Pancreas (tissue), 10 donors: ENCODE results near the gene PTGIS. TPM values are rescaled to one million over a fixed set of nuclear protein-coding genes. Genes with fewer than 3 reads are reported as not detected.
A peak's percentile ranks its signal among the peaks of the same experiment; 100 is the strongest.
"Not testable (repeated sequence)": the region's sequence is repeated elsewhere in the genome, so short reads cannot be mapped to it uniquely, and the experiment has no call there.

Experiments used
- ATAC-seq, 4 donors: fragments of 200-7000 bp; cut with Tn5 transposase; one replicate each; pipeline versions ENCODE4 v1.8.0 to v1.9.1; 2020; ENCODE audit warnings: mild to moderate bottlenecking in 4 of 4, moderate library complexity in 4 of 4
- DNase-seq, 6 donors: peaks; one replicate each; pipeline ENCODE4 v3.0.0-alpha.2; 2020
- FAIRE-seq: peaks from 2 replicates; lab custom pipeline; 2012; peaks lifted over from hg19 to GRCh38; lab: Jason Lieb, UNC
- H3K27ac ChIP-seq, 4 donors: fragments of 200-600 bp; sonication (generic); 1 replicate in 3 of 4; 2 replicates in 1 of 4; pipeline versions ENCODE4 v1.5.0 to v1.8.0; 2020
- H3K27me3 ChIP-seq, 4 donors: fragments of 200-600 bp; one replicate each; pipeline ENCODE4 v1.8.0; 2021
- H3K36me3 ChIP-seq, 3 donors: fragments of 200-600 bp; sonication (generic) in 1 of 3; one replicate each; pipeline versions ENCODE4 v1.5.0 to v1.8.0; 2020 to 2021
- H3K4me1 ChIP-seq, 3 donors: fragments of 200-600 bp; one replicate each; pipeline ENCODE4 v1.8.0; 2021
- H3K4me3 ChIP-seq, 4 donors: fragments of 200-600 bp; sonication (generic) in 2 of 4; one replicate each; pipeline versions ENCODE4 v1.5.0 to v1.8.0; 2020 to 2021
- H3K9me3 ChIP-seq, 4 donors: fragments of 200-600 bp; one replicate each; pipeline ENCODE4 v1.8.0; 2021
- WGBS, 2 donors: extraction: QIAGEN DNeasy Blood & Tissue Kit; methylation state at CpG; one replicate each; pipeline ENCODE4 v1.1.7; 2013; 5-methylcytosine and 5-hydroxymethylcytosine counted together
- intact Hi-C, 3 donors: fragments of 100-400 bp; cut with DNase I; formaldehyde crosslinking; loops; one replicate each; pipeline versions ENCODE4 v1.11.1 to v1.14.2; 2022
- polyA plus RNA-seq, 2 donors: library from polyadenylated mRNA; stranded (reverse); fragments of 200-250 nt; gene quantifications; one replicate each; pipeline ENCODE4 v1.2.3, GENCODE V29; 2013
- total RNA-seq, 6 donors: library from RNA; stranded (reverse); fragmentation: NEBNext Ultra II Directional in 4 of 6; extraction: Animal tissue kit (Norgen Biotek cat#: 25700) in 4 of 6; gene quantifications; one replicate each; pipeline versions ENCODE4 v1.2.1 to v1.2.4, GENCODE V29; 2021 to 2023
- TF ChIP-seq, protein P1 (sequence below), 4 donors: fragments of 200-600 bp; sonication (generic) in 3 of 4; IDR thresholded peaks; one replicate each; pipeline versions ENCODE4 v1.5.0 to v1.8.0; 2021; ENCODE audit warnings: antibody characterized with exemption in 4 of 4
- donor health status: healthy with polysubstance abuse.
- donor health status: DM: no; HTN: no; CAD: no; lungs with moderate emphysema.
- donor health status: DM: no; HTN: no; CAD: no.
- donor health status: control.
- donor health status: control.
- donor health status: Bipolar disorder and iron deficiency.
- donor health status: DM: yes; HTN: yes; CAD: no.
- donor health status: DM: no; HTN: no; CAD: no.
- donor health status: DM: no; HTN: no; CAD: no.
- donor health status: DM: yes; HTN: yes; CAD: no.

PTGIS gene
- total and polyA plus RNA-seq, 8 donors: 1.2 to 16.2 (median 2.9) TPM

DNA sequence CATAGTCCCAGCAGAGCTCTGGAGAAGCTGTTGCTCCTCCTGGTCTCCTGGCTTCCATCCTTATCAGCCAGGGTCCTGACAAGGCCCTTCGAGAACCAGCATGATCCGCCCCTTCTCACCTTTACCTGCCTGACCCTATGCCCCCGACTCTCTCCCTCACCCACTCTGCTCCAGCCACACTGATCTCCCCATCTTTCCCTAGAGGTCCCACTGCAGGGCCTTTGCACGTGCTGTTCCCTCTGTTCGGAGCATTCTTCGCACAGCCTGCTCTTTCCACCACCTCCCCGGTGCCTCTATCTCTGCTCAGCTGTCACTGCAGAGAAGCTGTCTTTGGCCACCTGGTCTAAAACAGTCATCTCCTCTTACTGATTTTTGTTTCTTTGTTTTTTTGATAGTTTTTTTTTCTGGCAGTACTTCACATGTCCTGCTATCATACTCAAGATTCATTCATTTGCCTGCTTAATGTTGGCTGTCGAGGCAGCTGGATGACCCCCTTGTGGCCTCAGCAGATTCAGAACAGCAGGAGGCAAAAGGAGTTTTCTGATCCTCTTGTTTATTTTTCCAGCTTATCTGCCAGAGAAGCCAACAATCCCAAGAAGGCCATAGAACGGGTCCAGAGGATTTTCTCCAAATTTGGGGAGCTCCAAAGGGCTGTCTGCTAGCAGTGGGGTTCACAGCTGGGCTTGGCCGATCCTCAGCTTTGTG, 1.6 kb upstream of the PTGIS start:
- TF ChIP-seq, protein P1, sequence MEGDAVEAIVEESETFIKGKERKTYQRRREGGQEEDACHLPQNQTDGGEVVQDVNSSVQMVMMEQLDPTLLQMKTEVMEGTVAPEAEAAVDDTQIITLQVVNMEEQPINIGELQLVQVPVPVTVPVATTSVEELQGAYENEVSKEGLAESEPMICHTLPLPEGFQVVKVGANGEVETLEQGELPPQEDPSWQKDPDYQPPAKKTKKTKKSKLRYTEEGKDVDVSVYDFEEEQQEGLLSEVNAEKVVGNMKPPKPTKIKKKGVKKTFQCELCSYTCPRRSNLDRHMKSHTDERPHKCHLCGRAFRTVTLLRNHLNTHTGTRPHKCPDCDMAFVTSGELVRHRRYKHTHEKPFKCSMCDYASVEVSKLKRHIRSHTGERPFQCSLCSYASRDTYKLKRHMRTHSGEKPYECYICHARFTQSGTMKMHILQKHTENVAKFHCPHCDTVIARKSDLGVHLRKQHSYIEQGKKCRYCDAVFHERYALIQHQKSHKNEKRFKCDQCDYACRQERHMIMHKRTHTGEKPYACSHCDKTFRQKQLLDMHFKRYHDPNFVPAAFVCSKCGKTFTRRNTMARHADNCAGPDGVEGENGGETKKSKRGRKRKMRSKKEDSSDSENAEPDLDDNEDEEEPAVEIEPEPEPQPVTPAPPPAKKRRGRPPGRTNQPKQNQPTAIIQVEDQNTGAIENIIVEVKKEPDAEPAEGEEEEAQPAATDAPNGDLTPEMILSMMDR (IDR thresholded peaks at IDR 0.05): no peak
- H3K4me1 ChIP-seq: peaks cover 0 to 3% (median 0%) of the 10 kb centered on the region in 3 donors
- no peak for FAIRE-seq
- intact Hi-C loops: no loop called here
- H3K27me3 ChIP-seq: peaks cover 0 to 6% (median 0%) of the 10 kb centered on the region in 4 donors
- H3K4me3 ChIP-seq: no peak overlapping the region
- WGBS, 2 donors: 65 to 66% methylated on average over 10 of the region's 10 CpGs
- no peaks in the 10 kb centered on the region for H3K36me3 ChIP-seq
- peak in 1 of 6 donors; percentile 7 for DNase-seq
- H3K27ac ChIP-seq: no peak overlapping the region
- ATAC-seq: no peak
- no peaks in the 10 kb centered on the region for H3K9me3 ChIP-seq

DNA sequence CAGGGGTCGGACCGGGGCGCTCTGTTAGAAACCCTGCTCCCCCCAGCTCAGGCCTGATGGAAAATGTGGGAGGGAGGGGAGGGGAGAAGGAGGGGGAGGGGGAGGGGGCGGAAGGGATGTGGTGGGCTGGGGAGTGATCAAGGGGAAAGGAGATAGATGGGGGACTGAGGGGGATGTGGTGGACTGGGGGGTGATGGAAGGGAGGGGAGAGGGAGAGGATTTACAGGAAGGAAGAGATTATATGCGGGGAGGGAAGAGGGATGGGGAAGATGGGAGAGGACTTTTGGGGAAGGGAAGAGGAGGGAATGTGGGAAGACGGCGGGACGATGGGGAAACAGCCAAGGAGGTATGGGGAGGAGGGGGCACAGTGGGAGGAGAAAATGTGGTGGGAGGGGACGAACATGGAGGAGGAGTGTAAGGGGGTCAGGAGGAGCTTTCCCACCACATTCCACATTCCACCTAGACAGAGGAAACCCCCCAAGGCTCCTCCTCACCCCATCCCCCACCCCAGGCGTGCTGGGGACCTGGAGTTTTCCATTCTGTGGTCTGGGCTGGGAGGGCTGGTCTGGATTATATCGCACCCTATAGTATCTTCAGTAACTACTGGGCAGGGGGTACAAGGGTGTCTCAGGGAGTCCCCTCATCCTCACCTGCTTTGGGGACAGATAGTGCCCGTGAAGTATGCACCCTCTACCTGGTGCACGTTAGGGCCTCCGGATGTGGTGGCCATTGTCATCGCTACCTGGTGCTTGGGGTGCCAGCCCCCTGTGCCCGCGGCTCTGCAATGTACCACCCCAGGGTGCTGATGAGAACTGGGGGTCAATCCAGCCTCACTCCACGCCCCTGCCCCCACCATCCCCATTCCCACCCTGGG, 578 bp upstream of the PTGIS start:
- no peak overlapping the region for H3K27ac ChIP-seq
- ATAC-seq: peak in 1 of 4 donors; percentile 39
- TF ChIP-seq, protein P1 (IDR thresholded peaks at IDR 0.05): no peak
- intact Hi-C loops: no loop called here
- H3K9me3 ChIP-seq: no peaks in the 10 kb centered on the region
- H3K4me1 ChIP-seq: peaks cover 0 to 3% (median 0%) of the 10 kb centered on the region in 3 donors
- no peak for FAIRE-seq
- no peak for DNase-seq
- H3K36me3 ChIP-seq: no peaks in the 10 kb centered on the region
- H3K4me3 ChIP-seq: peak overlapping the region in 1 of 4 donors; percentile 44
- WGBS, 2 donors: 37 to 54% methylated on average over 15 to 18 of the region's 18 CpGs
- peaks cover 0 to 6% (median 0%) of the 10 kb centered on the region in 4 donors for H3K27me3 ChIP-seq

DNA sequence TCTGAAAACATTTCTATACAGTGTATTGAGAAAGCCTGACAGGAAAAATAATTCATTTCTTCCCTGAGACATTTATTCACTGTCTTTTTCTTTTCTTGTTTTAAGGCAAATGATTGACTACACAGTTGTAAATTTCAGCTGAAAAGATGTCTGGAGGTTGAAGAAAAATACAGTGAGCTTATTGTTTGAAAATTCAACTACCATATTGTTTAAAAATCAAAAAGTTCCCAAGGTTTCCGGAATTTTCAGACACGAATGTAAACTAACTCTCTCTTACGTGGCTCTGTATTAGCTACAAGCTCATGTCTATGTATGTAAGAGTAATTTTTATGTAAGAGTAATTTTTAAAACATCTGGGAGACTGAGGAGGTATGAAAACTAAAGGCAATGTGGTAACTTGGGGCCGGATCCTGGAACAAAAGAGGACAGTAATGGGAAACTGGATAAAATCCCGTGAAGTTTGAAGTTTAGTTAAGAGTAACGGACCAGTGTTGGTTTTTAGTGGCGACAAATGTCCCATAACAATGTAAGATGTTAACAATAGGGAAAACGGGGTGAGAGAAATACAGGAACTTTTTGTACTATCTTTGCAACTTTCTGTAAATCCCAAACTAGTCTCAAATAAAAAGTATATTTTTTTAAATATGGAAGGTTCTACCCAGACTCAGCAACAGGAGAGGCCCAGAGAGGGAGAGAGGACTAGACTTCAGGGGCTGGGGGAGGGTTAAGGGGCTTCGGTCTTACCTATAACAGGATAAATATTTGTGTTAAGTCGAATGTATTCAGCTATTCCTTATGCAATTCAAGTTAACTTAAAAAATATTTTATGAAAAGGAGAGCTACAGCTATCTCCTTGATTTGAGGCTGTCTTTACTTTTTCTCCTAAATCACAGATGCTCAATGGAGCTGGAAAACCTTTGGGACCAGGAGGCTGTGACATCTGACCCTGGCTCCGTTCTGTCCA, 1.3 kb downstream of the PTGIS start:
- FAIRE-seq (no peak), ATAC-seq (no peak), DNase-seq (no peak)
- Histone ChIP-seq H3K27me3 (peaks cover 0 to 6% (median 0%) of the 10 kb centered on the region in 4 donors), H3K4me1 (peaks cover 0 to 3% (median 0%) of the 10 kb centered on the region in 3 donors), H3K27ac (peak overlapping the region in 1 of 4 donors; percentile 4), H3K4me3 (peak overlapping the region in 1 of 4 donors; percentile 44), H3K36me3 (no peaks in the 10 kb centered on the region), H3K9me3 (no peaks in the 10 kb centered on the region)
- intact Hi-C loops: no loop called here
- WGBS, 2 donors: 70 to 71% methylated on average over 11 of the region's 11 CpGs
- TF ChIP-seq, protein P1 (IDR thresholded peaks at IDR 0.05): no peak

DNA sequence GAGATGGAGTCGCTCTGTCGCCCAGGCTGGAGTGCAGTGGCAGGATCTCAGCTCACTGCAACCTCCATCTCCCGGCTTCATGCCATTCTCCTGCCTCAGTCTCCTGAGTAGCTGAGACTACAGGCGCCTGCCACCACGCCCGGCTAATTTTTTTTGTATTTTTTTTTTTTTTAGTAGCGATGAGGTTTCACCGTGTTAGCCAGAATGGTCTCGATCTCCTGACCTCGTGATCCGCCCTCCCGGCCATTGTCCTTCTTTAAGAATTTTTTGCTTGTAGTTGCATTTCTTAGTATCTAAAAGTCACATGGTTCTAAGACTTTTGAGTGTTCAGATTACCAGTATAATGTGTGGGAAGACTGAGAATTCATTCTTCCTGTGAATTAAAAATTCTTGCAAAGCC, 2.9 kb downstream of the PTGIS start:
- H3K27me3 ChIP-seq, H3K9me3 ChIP-seq, FAIRE-seq, DNase-seq, H3K4me1 ChIP-seq, H3K36me3 ChIP-seq, H3K27ac ChIP-seq, H3K4me3 ChIP-seq, ATAC-seq, intact Hi-C loops: not testable (repeated sequence)
- WGBS, 2 donors: 86 to 87% methylated on average over 12 of the region's 12 CpGs
